ENCODE measurements around the gene BABAM2. TPM values are rescaled to one million over a fixed set of nuclear protein-coding genes. Genes with fewer than 3 reads are reported as not detected.

The BABAM2 gene
- total and polyA plus RNA-seq, 9 of the 15 experiments (the other 6 are each of a cell fraction or from before 2014, with no cell fraction given), result 10.9 to 37.4 (median 25.6) TPM

DNA sequence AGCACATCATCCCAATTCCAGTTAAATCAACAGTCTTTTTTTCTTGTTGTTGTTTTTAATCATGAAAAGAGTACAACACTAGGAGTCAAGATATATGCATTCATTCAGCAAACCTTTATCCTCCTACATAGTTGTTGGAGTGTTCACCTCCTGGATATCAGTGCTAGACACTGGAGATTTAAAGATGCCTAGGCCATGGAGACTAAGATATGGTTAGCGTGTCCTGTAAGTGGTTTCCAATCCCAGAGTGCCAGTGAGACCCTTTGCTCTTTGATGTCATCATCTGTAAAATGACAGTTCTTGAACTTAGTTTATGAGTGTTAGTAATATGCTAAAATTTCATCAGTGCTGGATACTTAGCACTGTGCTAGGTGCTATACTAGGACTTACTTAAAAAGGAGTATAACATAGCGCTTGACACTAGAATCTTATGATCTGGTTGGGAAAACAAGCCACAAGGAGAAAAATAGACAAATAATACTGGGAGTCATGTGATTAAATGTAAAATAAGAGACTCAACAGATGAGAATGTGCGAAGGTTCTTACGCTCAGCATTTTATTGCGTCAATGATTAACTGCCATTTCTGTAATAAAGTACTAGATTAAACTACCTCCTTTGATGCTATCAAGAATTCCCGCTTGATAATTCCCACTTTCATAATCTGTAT is 31.5 kb downstream of the BABAM2 start (continued):
- TF ChIP-seq KLF13 (tag; IDR thresholded peaks at IDR 0.05; ENCODE audit: borderline replicate concordance, low read depth), result no peak

DNA sequence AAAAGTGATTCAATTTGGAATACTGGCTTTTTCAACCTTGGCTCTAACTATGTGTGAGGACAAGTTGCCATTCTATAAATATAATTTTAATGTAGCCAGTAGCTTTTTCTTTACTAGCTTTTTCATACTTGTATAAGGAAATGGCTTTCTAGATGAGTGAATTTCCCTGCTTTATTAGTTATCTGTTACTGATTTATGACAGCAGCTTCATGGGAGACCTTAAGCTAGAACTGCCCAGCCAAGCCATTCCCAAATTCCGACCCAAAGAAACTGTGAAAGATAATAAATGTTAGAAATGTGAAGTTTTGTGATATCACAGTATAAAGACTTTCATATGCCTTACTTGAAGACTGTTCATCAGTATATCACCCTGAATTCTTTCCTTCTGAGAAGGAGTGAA is 32.3 kb downstream of the BABAM2 start:
- DNase-seq (ENCODE audit: extremely low read depth in 1 of 4, low spot score in 3 of 4) (no peak), ATAC-seq (no peak), FAIRE-seq (no peak)
- Histone ChIP-seq H3K27ac (ENCODE audit: extremely low read depth, low read depth, low read length) (no peak overlapping the region), H3K36me3 (ENCODE audit: control insufficient read depth, insufficient read depth, low read length) (no peaks in the 10 kb centered on the region), H2AFZ (ENCODE audit: low read depth, low read length) (no peak overlapping the region), H3K4me2 (ENCODE audit: insufficient read depth, low read length) (no peak overlapping the region), H3K9ac (ENCODE audit: insufficient read depth in 1 of 2, low read depth in 2 of 2, low read length in 2 of 2) (no peak overlapping the region), H4K20me1 (replicated peaks; ENCODE audit: control insufficient read depth, insufficient read depth, low read length) (no peaks in the 10 kb centered on the region), H3K27me3 (ENCODE audit: control insufficient read depth in 2 of 2, insufficient read depth in 2 of 2, low read length in 2 of 2) (no peaks in the 10 kb centered on the region), H3K9me1 (ENCODE audit: control insufficient read depth, insufficient read depth, low read length) (no peaks in the 10 kb centered on the region), H3K9me3 (replicated peaks; ENCODE audit: control insufficient read depth, insufficient read depth, low read depth, low read length) (no peaks in the 10 kb centered on the region), H3K4me1 (replicated peaks in 1 of 2; ENCODE audit: control insufficient read depth in 2 of 2, insufficient read depth in 2 of 2, low read length in 2 of 2) (peaks cover 0 to 17% of the 10 kb centered on the region in 2 experiments; a peak in 4 of 5 replicates), H3K79me2 (ENCODE audit: control insufficient read depth, insufficient read depth, low read length) (no peaks in the 10 kb centered on the region), H3K4me3 (no peak overlapping the region)
- WGBS (ENCODE audit: insufficient coverage, low coverage, missing lambda C conversion rate), result 32% methylated on average over 1 of the region's 1 CpG
- POLR2A ChIA-PET, result no interaction called here
- CTCF ChIA-PET (ENCODE audit: low intra/inter-chr PET ratio), result no interaction called here
- in situ Hi-C loops (cut with MboI), result no loop called here
- intact Hi-C loops (cut with micrococcal nuclease), result no loop called here
- BruUV-seq (replicated peaks), result no TSS peak
- TF ChIP-seq MECOM (CRISPR knock-in tag; IDR thresholded peaks at IDR 0.05) (no peak), TCF7 (IDR thresholded peaks at IDR 0.05; ENCODE audit: borderline replicate concordance) (no peak), HNRNPL (IDR thresholded peaks at IDR 0.05; ENCODE audit: low read depth, low read length) (no peak), MXI1 (IDR thresholded peaks at IDR 0.05; ENCODE audit: low read depth, low read length) (no peak), PHF21A (IDR thresholded peaks at IDR 0.05; ENCODE audit: borderline replicate concordance, low read depth) (no peak), HMG20A (CRISPR knock-in tag; conservative IDR thresholded peaks at IDR 0.05) (no peak), CXXC5 (CRISPR knock-in tag; IDR thresholded peaks at IDR 0.05) (no peak), ZNF445 (CRISPR knock-in tag; IDR thresholded peaks at IDR 0.05; ENCODE audit: low read depth) (no peak)
- TF ChIP-seq, protein P1, sequence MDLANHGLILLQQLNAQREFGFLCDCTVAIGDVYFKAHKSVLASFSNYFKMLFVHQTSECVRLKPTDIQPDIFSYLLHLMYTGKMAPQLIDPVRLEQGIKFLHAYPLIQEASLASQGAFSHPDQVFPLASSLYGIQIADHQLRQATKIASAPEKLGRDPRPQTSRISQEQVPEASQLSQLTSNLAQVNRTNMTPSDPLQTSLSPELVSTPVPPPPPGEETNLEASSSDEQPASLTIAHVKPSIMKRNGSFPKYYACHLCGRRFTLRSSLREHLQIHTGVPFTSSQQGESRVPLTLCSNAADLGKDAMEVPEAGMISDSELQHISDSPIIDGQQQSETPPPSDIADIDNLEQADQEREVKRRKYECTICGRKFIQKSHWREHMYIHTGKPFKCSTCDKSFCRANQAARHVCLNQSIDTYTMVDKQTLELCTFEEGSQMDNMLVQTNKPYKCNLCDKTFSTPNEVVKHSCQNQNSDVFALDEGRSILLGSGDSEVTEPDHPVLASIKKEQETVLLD (IDR thresholded peaks at IDR 0.05), result no peak
- TF ChIP-seq, protein P2, sequence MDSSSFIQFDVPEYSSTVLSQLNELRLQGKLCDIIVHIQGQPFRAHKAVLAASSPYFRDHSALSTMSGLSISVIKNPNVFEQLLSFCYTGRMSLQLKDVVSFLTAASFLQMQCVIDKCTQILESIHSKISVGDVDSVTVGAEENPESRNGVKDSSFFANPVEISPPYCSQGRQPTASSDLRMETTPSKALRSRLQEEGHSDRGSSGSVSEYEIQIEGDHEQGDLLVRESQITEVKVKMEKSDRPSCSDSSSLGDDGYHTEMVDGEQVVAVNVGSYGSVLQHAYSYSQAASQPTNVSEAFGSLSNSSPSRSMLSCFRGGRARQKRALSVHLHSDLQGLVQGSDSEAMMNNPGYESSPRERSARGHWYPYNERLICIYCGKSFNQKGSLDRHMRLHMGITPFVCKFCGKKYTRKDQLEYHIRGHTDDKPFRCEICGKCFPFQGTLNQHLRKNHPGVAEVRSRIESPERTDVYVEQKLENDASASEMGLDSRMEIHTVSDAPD (CRISPR knock-in tag; IDR thresholded peaks at IDR 0.05), result no peak
